Adipose tissue (tissue), 3 donors: Measurements from ENCODE around the gene TRIM17. TPM values are rescaled to one million over a fixed set of nuclear protein-coding genes. Genes with fewer than 3 reads are reported as not detected.

ENCODE experiments used
- H3K27ac ChIP-seq: one replicate; pipeline ENCODE4 v1.5.1; 2013; ENCODE audit warnings: low read depth, low read length
- WGBS, 3 donors: extraction: QIAGEN DNeasy Blood & Tissue Kit; methylation state at CpG; one replicate each; pipeline ENCODE4 v1.1.7; 2013; 5-methylcytosine and 5-hydroxymethylcytosine counted together
- polyA plus RNA-seq, 3 donors: library from polyadenylated mRNA; stranded (reverse); fragments of 200-250 nt; gene quantifications; one replicate each; pipeline ENCODE4 v1.2.3, GENCODE V29; 2013
- donor health status: healthy with polysubstance abuse.
- donor health status: Bipolar disorder and iron deficiency.
- donor health status: healthy.

TRIM17 gene
- polyA plus RNA-seq, 3 donors = 0.21 to 0.43 TPM; not detected in 1

- H3K27ac ChIP-seq = no peak overlapping the region
- WGBS, 3 donors = 97 to 98% (median 98%) methylated on average over 62 of the region's 62 CpGs
Measured at GRCh38 chr1:228424685-228425660, 8.3 kb upstream of the TRIM17 start.

DNA sequence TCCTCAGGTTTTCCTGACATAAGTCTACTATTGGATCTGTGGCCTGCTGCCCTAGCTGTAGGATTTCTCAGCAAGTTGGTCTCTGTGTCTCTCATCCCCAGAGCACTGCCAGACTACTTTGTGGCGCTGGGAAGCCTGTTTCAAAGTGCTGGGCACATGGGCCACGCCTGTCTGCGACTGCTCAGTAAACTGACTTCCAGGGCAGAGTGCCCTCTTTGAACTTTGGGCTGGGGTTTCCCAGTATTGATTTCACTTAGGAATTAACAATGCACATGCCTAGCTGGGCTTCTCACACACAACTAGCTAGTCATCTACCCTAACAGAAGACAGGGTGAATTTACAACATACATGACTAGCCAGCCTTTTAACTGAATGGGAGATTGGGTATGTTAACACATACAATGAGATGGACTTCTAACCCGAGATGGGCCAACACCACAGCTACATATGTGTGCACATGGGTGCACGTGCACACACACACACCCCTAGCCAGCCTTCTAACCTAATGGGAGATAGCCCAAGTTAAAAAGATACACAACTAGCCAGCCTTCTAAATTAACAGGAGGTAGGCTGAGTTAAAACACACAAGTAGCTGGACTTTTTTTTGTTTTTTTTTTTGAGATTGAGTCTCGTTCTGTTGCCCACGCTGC is 6.9 kb upstream of the TRIM17 start:
- H3K27ac ChIP-seq = no peak overlapping the region
- 74 to 94% (median 92%) methylated on average over 7 of the region's 7 CpGs for WGBS, 3 donors

- WGBS, 3 donors = 85 to 90% (median 87%) methylated on average over 7 of the region's 7 CpGs
- no peak overlapping the region for H3K27ac ChIP-seq
Measured at GRCh38 chr1:228420968-228421826, 4.5 kb upstream of the TRIM17 start.

GRCh38 chr1:228417483-228418203 is 982 bp upstream of the TRIM17 start:
- WGBS, 3 donors = 85 to 93% (median 91%) methylated on average over 7 of the region's 7 CpGs

GRCh38 chr1:228417061-228417460 is 400 bp upstream of the TRIM17 start:
- 21 to 36% (median 24%) methylated on average over 12 of the region's 12 CpGs for WGBS, 3 donors
- H3K27ac ChIP-seq = no peak overlapping the region

More at GRCh38 chr1:228417483-228418203, 982 bp upstream of the TRIM17 start:
- no peak overlapping the region for H3K27ac ChIP-seq

- H3K27ac ChIP-seq = no peak overlapping the region
- 17 to 19% (median 17%) methylated on average over 23 of the region's 23 CpGs for WGBS, 3 donors
Measured at GRCh38 chr1:228415853-228416216, 826 bp downstream of the TRIM17 start.

GRCh38 chr1:228415221-228415620 is 1.4 kb downstream of the TRIM17 start:
- 42 to 49% (median 48%) methylated on average over 7 of the region's 7 CpGs for WGBS, 3 donors
- H3K27ac ChIP-seq = no peak overlapping the region

- WGBS, 3 donors = 70 to 71% (median 71%) methylated on average over 25 of the region's 25 CpGs
Measured at GRCh38 chr1:228414511-228415211, 2.0 kb downstream of the TRIM17 start.

DNA sequence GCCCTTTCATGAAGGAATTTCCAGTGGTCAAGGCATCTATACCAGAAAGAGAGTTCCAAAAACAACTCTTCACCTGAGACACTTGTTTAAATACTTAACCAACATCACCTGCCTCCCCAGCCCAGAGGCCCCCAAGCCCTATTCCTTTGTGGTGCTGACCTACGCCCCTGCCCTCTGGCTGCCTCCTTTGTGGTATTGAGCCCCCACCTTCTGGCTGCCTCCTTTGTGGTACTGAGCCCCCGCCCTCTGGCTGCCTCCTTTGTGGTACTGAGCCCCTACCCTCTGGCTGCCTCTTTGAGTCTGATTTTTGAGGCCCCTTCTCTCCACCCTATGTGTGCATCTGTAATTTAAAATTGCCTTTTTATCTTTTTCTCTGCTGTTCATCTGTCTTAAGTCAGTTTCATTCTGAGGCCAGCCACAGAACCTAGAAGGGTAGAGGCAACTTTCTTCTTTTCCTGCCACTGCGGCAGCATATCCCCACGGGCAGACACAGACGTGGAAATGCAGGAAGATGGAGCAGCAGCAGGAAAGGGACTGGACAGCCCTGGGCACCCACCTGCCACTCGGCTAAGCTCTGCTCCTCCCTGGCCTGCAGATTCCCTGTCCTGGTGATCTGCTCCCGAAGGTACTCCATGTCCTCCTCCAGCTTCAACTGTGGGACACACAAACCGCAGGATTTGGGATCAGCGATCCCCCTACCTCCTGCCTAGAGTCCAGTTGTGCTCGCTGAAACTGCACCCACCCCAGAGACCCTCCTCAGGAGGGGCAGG is 3.2 kb downstream of the TRIM17 start:
- WGBS, 3 donors = 82 to 91% (median 88%) methylated on average over 10 of the region's 10 CpGs
- no peak overlapping the region for H3K27ac ChIP-seq

More at GRCh38 chr1:228414511-228415211, 2.0 kb downstream of the TRIM17 start:
- H3K27ac ChIP-seq = no peak overlapping the region

- no peak overlapping the region for H3K27ac ChIP-seq
- 83 to 93% (median 92%) methylated on average over 9 of the region's 9 CpGs for WGBS, 3 donors
Measured at GRCh38 chr1:228411548-228412430, 4.9 kb downstream of the TRIM17 start.

DNA sequence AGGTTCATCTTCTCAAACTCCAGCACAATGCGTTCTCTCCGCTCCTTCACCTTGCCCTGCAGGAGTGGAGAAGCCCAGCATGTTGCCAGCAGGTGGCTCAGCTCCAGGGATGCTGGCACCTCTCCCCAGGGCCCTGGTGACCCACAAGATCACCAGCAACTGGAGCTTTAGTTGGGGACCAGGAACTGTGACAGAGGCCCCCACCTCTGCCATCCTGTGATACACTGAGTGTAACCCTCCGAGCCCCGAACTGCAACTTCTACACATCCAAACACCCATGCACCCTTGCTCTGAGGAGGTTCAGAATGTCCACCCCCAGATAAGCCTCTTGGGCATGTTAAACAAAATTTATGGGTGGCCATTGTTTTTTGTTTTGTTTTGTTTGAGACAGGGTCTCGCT is 5.5 kb downstream of the TRIM17 start:
- H3K27ac ChIP-seq = no peak overlapping the region
- WGBS, 3 donors = 94 to 98% (median 94%) methylated on average over 5 of the region's 5 CpGs

GRCh38 chr1:228410671-228411070 is 6.0 kb downstream of the TRIM17 start:
- WGBS, 3 donors = 89 to 96% (median 93%) methylated on average over 11 of the region's 11 CpGs
- H3K27ac ChIP-seq = no peak overlapping the region

DNA sequence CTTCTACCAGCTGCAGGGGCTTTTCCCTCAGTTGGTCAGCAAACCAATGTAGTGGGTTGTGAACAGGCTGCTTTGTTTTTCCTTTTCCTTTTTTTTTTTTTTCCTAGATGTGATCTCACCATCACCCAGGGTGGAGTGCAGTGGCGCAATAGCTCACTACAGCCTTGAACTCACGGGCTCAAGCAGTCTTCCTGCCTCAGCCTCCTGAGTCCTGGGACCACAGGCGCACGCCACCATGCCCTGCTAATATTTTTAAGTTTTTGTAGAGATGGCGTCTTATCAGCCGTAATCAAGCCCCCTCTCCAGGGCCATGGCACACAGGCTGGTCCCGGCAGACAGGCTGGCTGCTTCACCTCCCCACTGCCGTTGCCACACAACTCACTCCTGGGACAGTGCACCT is 6.6 kb downstream of the TRIM17 start:
- H3K27ac ChIP-seq = no peak overlapping the region
- 78 to 88% (median 80%) methylated on average over 8 of the region's 8 CpGs for WGBS, 3 donors

GRCh38 chr1:228408869-228409805 is 7.5 kb downstream of the TRIM17 start:
- WGBS, 3 donors = 84 to 94% (median 87%) methylated on average over 19 of the region's 19 CpGs
- H3K27ac ChIP-seq = no peak overlapping the region
